Stimulated activated CD4-positive, alpha-beta T cell treated with anti-CD3 and anti-CD28 coated beads, Interleukin-4, amount 100 ng/mL, for 48 hours (primary cell): ENCODE results near the gene ITPR2.

Experiments
- DNase-seq, 2 donors: peaks; one replicate each; pipeline ENCODE4 v3.0.0-alpha.2; 2020; ENCODE audit warnings: low read depth in 2 of 2

ITPR2 gene

DNA sequence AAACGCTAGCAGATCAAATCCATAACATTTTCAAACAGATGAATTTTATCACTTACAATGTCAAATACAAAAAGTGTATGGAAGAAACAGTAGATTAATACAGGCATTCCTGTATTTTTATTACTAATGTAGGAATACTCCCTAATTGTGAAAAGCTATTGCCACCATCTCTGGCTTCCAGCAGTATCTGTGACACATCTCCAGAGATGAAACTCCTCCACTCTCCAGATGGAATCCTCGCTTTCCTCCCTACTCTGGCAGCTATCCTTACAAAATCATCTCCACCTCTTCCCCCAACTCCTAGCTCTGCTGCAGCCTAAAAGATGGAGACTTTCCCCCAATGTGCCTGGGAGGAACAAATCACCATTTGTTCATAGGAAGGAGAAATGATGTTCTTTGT is 426.2 kb downstream of the ITPR2 start:
- DNase-seq = no peak

DNA sequence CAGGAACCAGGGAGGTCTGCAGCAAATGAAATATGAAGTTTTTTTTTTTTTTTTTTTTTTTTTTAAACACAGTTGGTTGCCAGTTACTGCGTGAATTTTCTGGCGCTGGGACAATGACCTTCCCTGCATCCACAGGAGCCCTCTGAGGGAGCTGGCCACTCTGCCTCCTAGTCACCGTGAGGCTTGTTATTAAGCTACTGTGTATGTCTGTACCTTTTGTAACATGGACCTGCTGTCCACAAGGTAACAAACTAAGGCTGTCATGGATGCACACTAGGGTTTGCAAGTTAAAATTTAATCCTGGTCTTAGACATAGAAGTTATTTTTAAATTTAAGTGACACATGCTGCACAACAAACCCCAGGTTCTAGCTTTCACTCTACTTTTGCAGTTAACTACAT is 426.6 kb downstream of the ITPR2 start:
- no peak for DNase-seq

DNA sequence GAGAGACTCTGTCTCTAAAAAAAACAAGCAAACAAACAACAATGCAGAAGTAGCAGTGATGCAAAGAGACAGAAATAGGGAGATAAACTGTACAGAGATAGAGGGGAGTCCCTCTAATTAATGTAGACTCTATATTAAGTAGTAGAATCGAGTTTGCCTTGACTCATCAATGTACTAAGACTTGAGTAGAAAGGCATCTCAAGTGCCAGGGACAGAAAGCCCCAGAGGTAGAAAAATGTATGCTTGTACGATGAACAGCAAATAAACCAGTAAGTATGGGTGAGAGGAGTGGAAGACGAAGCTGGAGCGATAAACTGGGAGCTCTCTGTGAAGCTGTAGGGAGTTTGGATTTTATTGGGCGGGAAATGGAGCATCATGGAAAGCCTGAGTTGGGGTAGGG is 429.4 kb downstream of the ITPR2 start:
- DNase-seq = no peak

DNA sequence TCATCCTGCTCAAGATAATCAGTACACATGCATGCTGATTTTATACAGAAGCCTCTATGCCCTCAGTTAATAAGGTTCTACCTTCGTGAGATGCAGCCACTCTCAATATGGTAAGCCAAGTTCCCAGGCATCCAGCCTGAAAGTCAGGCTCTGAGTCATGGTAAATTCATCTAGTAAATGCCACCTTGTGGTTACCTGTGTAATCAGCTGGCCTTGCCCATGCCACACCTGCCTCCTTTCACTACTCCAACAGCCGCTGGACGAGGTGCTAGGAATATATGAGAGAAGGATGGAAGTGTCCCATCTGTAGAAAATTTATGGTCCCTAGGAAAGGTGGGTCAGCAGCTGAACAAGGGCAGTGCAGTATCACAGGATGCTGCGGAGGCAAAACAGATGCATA is 430.3 kb downstream of the ITPR2 start:
- DNase-seq = no peak

DNA sequence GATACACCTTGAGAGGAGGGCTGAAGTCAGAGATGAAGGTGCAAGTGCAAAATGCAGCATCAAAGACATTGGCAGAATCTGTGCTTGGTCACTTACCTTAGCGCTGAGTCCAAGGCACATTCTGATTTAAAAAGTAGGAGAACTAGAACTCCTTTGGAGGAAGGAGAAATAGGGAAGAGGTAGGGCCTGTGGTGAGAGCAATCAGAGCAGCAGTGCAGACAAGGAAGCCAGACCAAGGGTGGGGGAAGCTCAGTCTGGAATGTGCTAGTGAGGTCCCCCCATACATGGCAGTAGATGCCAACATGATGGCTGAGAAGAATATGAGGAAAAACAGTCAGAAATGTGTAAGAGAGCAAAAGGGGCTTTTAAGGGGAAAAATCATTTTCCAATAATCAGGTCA is 431.1 kb downstream of the ITPR2 start:
- no peak for DNase-seq

DNA sequence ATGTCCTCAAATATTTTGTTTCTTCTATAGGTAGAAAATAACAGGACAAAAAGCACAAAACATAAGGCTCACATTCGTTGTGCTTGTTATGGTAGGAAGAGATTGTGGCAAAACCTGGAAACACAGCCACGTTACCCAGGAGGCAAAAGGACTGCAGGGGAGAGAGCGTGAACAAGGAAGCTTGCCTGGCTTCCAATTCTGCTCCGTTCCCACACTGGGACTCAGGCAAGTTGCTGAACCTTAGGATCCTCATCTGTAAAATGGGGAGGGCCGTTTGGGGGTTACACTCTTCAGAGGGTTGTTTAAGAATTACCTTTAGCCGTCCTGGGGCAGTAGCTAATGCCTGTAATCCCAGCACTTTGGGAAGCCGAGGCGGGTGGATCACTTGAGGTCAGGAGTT is 432.4 kb downstream of the ITPR2 start:
- DNase-seq = no peak

DNA sequence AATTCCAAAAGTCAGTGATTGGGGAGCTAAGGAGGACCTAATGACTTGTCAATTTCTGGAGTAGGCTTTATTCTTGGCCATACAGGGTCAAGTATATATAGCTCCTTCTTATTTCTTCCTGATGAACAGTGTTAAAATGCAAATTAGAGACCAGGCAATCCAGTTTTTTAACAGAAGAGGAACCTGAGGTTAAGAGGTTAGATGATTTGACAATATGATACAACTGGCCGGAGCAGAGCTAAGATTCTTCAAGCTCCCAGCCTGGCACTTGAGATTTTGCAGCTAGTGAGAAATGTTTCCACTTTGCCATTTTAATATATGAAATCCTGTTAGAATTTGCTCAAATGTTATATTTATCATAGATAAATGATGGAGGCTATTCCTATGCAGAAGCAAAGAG is 433.6 kb downstream of the ITPR2 start:
- no peak for DNase-seq

DNA sequence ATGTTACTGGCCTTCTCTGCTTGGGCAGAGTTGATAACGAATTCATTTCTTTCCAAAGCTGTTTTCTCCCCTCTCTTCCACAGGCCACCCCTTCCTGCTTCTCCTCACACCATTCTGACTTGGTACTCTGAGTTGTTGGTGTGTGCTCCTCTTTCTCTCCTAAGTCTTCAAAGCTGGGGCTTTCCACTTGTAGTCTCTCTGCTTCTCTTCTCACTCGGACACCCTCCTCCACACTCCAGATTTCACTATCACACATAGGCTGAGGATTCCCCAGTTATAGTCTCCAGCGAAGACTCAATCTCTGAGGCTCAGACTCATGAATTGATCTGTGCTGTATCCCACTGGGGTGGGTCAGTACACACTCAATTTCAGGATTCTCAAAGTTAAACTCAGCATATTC is 436.6 kb downstream of the ITPR2 start:
- DNase-seq = no peak

DNA sequence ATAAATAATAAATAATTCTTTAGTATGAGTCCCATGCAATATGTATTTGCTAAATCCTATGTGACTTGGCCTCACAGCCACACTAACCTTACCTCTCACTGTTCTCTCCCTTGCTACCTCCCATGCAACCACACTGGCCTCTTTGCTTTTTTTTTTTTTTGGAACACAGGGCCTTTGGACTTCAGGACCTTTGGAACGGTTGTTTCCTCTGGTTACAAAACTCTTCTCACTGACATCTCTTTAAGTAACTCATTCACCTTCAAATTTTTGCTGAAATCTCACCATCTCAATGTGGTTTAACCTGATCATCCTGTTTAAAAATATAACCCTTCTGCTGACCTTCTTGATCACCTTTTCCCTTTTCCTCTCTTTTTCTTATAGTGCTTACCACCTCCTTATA is 443.7 kb downstream of the ITPR2 start:
- no peak for DNase-seq

DNA sequence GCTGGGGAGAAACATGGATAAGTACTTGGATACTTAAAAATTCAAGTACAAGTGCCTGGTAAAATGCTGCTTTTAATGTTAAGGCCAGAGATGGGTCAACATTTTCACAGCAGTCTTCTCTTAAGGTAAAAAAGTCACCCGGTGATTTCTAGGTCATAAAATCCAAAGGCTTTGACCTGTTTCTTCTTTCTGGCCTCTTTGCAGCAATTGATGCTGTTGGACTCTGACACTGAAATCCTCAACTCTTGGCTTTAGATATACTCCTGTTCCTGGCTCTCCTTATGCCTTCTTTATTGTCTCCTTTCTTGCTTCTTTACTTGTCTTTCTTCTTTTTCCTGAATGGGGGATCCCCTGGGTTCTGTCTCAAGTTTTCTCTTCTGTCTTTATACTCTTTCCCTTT is 448.5 kb downstream of the ITPR2 start:
- DNase-seq = no peak

DNA sequence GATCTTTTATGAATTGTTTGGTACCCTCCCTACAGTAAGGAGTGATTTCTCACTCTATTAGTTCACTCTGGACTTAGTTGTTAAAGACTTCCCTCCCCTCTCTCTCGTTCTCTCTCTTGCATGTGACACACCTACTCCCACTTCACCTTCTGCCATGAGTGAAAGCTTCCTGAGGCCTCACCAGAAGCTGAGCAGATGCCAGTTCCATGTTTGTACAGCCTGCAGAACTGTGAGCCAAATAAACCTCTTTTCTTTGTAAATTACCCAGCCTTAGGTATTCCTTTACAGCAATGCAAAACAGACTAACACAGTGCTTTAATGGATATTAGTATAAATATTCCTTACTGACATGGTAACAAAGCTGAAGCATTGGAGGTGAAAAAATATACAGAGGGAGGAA is 450.0 kb downstream of the ITPR2 start:
- DNase-seq = no peak

DNA sequence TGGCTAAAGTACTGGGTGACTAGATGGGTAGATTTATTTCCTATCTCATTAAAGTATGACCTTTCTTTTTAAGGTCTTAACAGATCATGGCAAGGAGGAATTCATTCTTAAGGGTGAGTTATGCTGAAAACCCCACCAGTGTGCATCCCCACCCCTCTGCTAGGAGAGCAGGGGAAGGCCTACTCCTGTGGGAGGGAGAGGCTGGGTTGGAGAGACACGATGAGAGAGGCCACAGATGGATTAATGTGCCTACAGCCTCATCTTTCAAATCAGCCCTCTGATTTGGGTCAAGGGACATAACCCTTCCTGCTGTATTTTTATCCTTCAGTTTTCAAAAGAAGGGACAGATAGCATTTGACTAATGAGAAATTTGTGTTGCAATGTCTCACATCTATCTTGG is 452.1 kb downstream of the ITPR2 start:
- DNase-seq = no peak

DNA sequence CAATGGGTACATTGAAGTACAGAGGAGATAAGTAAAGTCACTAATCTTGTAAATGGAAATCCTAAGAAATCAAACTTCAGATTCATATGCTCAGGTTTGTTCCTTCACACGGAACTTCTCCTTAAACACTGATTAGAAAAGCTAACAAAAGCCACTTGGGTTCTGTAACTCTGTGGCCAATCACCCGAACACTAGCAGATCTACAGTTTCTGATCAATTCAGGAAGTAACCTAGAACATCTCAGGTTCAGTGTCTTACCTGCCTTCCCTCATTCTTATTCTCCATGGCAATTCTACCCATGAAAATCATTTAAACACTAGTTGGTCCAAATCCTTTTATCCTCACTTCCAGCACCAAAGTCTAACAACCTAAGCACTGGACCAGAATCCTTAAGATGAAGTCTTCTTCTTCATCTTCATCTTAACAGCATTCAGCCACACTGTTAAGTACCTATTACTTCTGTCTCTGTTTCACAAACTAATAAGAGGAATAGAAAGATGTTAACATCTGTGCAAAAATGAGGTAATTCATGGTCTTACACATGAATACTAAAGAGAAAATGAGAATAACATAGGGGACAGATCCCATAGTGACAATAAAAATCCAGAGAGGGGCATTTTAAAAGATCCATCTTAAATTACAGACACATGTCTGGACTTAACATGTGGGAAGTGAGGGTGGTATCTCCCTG is 453.1 kb downstream of the ITPR2 start:
- DNase-seq = no peak

DNA sequence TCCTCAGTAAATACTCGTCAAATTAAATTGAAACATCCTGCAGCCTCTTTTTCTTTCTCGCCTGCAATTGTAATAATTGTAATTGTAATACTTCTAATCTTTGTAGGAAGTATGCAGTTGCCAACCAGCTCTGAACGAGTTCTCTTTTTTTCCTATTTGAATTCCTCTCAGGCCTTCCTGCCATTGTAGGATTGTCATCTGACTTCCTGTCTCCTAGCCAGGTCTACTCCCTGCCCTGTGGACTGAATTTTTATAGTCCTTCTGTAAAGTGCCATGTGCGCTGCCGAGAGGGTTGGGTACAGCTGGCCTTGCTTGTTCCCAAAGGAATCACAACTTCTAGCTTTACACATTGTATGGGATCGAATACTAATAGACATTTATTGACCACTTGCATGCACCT is 454.3 kb downstream of the ITPR2 start:
- no peak for DNase-seq

DNA sequence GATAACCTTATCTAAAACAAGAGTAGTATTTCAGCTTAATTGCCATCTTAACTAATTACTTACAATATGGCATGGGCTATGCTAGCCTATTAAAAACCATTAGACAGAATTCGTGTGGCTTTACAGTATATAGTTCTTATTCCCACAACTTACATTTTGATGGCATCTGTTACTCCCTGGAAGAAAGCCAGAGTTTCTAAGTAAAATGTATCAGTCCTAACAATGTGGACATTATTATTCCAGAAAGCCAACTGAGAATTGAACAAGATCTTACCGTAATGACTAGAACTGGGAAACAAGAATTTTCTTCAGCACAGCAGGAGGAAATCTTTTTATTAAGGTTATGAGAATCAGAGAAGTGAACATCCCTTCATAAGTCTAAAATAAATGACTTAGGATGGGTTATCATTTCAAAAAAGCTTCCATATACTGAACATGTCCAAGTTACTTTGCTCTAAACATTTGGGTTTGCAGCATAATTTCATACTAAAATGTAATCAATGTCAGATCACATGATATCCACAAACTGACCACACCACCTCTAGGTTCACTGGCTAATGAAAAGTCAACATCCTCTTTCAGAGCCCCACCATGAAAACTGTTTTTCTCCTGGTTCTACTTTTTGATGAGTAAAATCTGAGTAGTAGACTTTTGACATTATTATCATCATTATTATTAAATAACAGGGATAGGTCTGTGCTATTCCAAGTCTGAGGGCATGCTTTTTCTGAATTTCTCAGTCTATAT is 457.9 kb downstream of the ITPR2 start:
- DNase-seq = no peak

DNA sequence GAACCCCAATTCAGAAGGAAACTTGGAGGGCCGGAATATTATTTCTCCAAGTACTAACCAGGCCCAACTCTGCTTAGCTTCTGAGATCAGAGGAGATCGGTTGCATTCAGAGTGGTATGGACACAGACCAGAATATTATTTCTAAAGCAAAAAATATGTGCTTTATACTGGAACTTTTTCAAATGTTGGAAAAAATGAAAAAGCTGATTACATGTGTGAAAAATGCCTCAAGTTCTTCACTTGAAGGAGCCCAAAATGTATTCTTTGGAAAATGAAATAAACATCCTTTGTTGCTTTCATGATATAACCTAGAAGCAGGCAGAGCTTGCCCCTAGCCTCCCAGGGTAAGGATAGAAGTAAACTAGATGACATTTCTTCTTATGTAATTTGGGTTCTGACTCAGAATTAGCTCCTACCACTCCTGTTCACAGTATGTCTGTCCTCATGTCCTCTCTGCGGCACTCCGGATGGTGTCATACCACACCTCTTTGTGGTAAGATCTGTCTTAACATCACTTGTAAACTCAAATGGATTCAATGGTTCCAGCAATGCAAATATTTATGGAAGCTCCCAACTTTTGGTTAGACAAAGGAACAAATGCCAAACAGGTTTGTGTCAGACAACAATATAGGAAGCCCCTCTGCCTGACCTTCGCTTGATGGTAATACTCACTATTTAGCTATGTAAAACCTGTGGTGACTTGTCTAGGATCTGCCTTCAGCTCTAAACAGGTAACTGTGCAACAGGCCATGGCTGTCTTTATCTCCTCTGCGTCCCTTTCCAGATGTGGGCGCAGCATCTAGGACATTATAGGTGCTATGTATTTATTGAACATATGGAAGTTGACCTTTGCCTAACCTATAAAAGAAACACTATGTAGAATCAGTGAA is 459.1 kb downstream of the ITPR2 start:
- no peak for DNase-seq

DNA sequence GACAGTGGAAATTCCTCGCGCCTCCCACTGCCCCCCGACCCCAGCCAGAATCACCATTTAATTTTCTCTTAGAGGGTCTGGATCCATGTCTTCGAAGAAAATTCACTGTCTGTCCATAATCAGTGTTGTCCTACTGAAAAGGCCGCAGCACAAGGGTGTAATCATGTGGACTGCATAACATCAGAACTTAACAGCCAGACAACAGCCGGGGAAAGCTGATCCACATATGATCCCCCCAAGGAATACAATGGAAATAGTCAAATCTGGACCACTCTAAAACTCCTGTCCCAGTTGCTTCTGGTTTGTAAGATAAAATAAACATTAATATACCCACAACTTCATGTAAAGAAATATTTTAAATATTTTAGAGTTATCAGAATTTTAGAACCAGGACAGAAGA is 460.1 kb downstream of the ITPR2 start:
- DNase-seq = no peak

DNA sequence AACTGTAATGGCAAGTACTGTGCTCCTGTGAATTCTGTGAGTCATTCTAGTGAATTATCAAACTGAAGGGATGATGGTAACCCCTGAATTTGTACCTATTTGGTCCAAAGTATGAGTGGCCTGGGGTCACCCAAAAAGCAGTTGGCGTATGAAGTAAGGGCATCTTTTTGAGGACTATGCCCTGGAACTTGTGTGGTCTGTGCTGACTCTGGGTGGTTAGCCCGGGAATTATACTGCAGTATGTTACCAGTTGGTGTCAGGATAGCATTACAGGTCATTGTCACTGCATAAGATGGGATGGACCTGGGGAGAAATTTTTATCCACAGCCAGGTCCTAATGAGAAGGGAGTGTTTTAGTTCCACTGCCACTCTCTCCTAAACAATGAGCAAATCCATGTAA is 462.9 kb downstream of the ITPR2 start:
- no peak for DNase-seq

DNA sequence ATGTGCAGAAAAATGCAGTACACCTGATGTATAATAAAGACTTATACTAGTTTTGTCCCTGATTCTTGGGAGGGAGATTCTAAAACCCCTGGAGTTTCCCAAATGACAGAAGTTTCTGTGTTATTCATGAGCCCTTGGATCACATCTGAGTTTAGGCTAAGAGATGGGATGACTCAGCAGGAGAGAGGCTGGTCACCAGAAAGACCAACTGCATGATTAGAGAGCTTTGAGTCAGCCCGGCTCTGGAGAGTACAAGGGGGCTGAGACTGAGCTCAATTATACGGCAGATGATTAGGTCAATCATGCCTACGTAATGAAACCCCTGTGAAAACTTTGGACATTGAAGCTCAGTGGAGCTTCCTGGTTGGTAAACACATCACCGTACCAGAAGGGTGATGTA is 463.4 kb downstream of the ITPR2 start:
- DNase-seq = no peak

DNA sequence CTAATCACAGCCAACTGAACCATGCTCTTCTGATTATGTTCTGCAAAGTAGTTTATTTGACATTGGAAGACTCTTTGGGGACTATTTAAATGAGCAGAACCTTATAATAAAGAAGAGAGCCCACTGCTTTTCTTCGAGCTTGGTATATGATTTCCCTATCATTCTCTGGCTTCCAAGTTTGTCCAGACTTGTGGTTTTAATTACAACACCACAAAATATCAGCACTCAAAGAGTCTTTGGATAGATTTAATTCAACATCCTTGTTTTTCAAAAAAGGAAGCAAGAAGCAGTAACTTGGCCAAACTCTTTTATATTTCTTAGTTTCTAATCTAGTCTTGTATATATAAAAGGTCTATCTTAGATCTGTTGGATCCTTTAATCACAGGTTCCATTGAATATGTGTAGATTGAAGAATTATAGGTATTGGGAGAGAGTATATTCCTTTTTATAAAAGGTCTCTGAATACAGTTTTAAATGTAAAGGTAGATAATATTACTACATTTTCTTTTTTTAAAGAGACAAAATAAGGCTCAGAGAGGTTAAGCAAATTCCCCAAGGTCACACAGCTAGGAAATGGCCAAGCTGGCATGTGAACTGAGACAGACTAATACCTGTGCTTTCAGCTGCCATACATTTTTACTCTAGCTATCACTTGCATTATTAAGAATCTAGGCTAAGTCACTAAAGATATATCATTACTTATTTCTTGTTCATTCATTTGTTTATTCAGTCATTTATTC is 464.8 kb downstream of the ITPR2 start:
- no peak for DNase-seq

DNA sequence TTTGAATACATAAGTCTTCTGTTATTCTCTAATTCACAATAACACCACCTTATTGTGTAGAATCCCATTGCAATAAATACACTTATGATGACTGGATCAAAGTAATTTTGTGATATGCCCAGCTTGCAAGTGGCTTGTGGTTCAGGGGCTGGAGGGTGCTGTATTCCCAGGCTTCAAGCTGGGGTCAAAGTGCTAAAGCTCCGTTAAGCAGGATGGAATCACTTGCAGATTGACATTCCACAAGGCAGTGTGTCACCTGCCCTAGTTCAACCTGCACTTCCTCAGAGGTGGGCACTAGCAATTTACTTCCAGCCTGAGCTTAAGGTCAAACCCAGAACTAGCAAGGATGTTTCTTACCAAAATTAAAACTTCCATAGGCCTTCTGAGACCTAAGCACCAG is 471.0 kb downstream of the ITPR2 start:
- DNase-seq = no peak

DNA sequence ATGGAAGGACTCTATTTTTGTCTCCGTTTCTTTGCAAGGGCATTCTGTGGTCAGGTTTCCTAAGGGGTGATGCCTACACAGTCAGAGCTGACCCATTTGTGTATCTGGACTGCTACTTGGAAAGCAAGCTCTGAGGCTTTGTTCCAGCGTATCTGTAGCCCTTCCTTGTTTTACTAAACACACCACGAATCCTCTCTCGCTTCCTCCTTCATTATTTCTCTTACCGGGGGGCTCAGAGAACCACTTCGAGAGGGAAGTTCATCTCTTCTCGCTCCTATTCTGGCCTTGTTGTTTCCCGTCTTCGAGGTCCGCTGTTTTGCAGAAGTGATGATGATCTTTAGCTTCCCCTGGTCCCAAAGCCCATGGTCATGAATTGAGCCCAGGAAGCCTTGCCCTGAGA is 472.9 kb downstream of the ITPR2 start:
- no peak for DNase-seq
